Activated CD4-positive, alpha-beta memory T cell treated with anti-CD3 and anti-CD28 coated beads, Interleukin-2, amount 10 ng/mL, durations not matched to agents 7 days and 5 days (primary cell): Measurements from ENCODE around the gene USP47. TPM values are rescaled to one million over a fixed set of nuclear protein-coding genes. Genes with fewer than 3 reads are reported as not detected.

Experiments used
- CTCF ChIA-PET: fragments of 350-600 bp; sonication (Branson Sonifier 250); formaldehyde crosslinking; loops from one replicate; lab custom pipeline; 2021; ENCODE audit warnings: antibody characterized with exemption, inconsistent platforms; lab: Charles Lee
- POLR2A ChIA-PET: fragments of 350-600 bp; sonication (Branson Sonifier 250); formaldehyde crosslinking; loops from one replicate; lab custom pipeline; 2021; ENCODE audit warnings: antibody characterized with exemption; lab: Charles Lee
- DNase-seq: peaks from one replicate; pipeline ENCODE4 v3.0.0-alpha.2; 2020
- H3K27ac Mint-ChIP-seq: one replicate; pipeline ENCODE4 v1.8.0; 2021; ENCODE audit warnings: mild to moderate bottlenecking, mixed read lengths
- H3K27me3 Mint-ChIP-seq: one replicate; pipeline ENCODE4 v1.8.0; 2021; ENCODE audit warnings: mixed read lengths
- H3K36me3 Mint-ChIP-seq: one replicate; pipeline ENCODE4 v1.8.0; 2021; ENCODE audit warnings: low read depth, mixed read lengths
- H3K4me1 Mint-ChIP-seq: one replicate; pipeline ENCODE4 v1.8.0; 2021; ENCODE audit warnings: mixed read lengths
- H3K4me3 Mint-ChIP-seq: one replicate; pipeline ENCODE4 v1.8.0; 2021; ENCODE audit warnings: mild to moderate bottlenecking, mixed read lengths
- H3K9me3 Mint-ChIP-seq: one replicate; pipeline ENCODE4 v1.8.0; 2021; ENCODE audit warnings: mixed read lengths
- total RNA-seq, 2 experiments: library from RNA; stranded (reverse); gene quantifications; one replicate each; pipeline ENCODE4 v1.2.3, GENCODE V29; 2021

USP47 gene
- total RNA-seq, 2 experiments from 2014 or later: 38.9 to 41.7 TPM

DNA sequence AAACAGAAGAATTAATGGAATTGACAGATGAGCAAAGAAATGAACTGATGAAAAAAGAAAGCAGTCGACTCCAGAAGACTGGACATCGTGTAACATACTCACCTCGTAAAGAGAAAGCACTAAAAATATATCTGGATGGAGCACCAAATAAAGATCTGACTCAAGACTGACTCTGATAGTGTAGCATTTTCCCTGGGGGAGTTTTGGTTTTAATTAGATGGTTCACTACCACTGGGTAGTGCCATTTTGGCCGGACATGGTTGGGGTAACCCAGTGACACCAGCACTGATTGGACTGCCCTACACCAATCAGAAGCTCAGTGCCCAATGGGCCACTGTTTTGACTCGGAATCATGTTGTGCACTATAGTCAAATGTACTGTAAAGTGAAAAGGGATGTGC lies 114.2 kb downstream of the USP47 start:
- CTCF ChIA-PET: interaction anchor here (1.0 kb wide), 1 partner anchor 25 kb away, joined by 3 read pairs; no protein-coding TSS in a partner anchor
- Mint-ChIP-seq H3K4me3 (no peak overlapping the region), H3K27me3 (no peaks in the 10 kb centered on the region), H3K9me3 (no peaks in the 10 kb centered on the region), H3K4me1 (peaks cover 26% of the 10 kb centered on the region), H3K36me3 (peaks cover 51% of the 10 kb centered on the region), H3K27ac (no peak overlapping the region)
- DNase-seq: no peak
- POLR2A ChIA-PET: no interaction called here

DNA sequence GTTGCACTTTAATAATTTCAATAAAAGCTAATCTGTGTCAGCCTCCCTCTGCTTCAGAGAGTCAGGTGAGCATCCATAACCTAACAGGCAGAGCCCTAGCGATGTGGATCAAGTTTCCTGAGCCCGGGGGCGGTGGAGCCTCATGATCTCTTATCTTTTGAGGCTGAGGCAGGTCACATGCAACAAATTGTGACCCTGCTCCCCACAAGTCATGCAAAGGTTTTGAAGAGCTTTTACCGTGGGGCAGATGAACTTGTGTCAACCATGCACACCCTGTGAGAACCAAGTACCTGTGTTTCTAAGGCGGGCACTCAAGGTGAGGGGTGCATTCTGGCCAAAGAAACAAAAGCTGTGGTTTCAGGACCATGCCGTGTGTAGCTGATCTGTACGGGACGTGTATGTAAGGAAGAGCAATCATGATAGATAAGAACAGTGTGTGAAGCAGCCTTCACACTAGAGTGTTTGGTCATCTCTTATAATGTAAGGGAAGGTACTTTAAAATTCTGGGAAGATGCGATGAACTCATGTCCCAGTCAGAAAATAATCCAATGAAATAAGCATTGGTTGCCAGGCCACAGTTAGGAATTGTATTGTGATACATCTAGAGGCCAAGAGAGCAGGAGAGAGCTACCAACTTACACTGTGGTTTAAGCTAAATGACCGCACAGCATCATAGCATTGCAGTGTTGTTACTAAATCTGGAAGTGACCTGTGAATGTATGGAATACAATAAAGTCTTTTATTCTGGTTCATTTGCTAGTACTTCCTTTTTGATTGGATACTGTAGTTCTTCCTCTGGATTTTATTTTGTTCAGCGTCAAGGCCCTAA lies 116.8 kb downstream of the USP47 start:
- Mint-ChIP-seq H3K4me3 (no peak overlapping the region), H3K27me3 (no peaks in the 10 kb centered on the region), H3K4me1 (peaks cover 41% of the 10 kb centered on the region), H3K9me3 (no peaks in the 10 kb centered on the region), H3K36me3 (peaks cover 34% of the 10 kb centered on the region), H3K27ac (peak overlapping the region; percentile 4)
- DNase-seq: no peak
- CTCF ChIA-PET: interaction anchor here (1.2 to 2.2 kb wide), 3 partner anchors 8 to 118 kb away, joined by 5 to 11 read pairs (median 5); partner anchors contain the start of gene USP47
- POLR2A ChIA-PET: no interaction called here

DNA sequence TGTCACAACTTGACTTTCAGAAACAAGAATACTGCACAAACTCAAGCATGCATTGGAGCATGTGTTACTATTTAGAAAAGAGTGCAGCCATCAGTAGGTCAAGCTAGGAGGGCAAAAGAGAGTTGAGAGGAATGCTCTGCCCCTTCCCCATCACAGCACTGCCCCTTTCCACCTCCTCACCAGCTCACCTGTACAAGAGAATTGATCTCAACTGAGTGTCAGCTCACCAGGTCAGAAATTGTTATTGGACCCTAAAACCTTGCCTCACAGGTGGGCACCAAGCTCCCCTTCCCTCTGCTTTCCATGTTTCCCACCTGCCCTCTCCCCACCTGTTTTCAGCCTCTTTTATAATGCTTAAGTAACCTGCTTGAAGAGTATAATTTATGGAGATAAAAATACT lies 117.8 kb downstream of the USP47 start:
- ChIA-PET CTCF (interaction anchor here (0.9 to 1.5 kb wide), 3 partner anchors 16 to 119 kb away, joined by 3 to 5 read pairs (median 4); partner anchors contain the start of gene USP47), POLR2A (interaction anchor here (0.7 to 1.5 kb wide), 3 partner anchors 12 to 116 kb away, joined by 3 to 9 read pairs (median 3); no protein-coding TSS in a partner anchor)
- DNase-seq: no peak
- Mint-ChIP-seq H3K4me1 (peaks cover 41% of the 10 kb centered on the region), H3K9me3 (no peaks in the 10 kb centered on the region), H3K4me3 (no peak overlapping the region), H3K36me3 (peaks cover 32% of the 10 kb centered on the region), H3K27me3 (peaks cover 5% of the 10 kb centered on the region), H3K27ac (peak overlapping the region; percentile 40)

DNA sequence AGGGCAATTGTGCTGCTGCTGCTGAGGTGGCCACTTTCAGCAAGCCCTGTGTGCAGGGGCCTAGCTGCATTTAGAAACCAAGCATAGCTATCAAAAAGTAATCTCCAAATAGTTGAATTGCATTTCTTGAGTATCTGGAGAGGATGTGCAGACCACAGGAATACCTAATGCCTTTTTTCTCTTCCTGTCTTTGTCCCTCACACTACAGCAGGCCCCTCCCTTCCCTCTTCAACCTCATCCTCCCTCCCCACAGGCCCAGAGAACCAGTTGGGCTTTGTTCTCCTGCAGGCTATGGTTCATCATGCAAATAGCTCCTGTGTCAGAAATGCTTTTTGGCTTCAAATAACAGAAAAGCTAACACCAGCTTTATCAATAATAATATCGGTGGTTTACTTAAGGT lies 118.9 kb downstream of the USP47 start:
- POLR2A ChIA-PET: interaction anchor here (1.0 to 1.5 kb wide), 2 partner anchors 16 to 117 kb away, joined by 3 to 9 read pairs; no protein-coding TSS in a partner anchor
- peaks cover 8% of the 10 kb centered on the region for H3K27me3 Mint-ChIP-seq

DNA sequence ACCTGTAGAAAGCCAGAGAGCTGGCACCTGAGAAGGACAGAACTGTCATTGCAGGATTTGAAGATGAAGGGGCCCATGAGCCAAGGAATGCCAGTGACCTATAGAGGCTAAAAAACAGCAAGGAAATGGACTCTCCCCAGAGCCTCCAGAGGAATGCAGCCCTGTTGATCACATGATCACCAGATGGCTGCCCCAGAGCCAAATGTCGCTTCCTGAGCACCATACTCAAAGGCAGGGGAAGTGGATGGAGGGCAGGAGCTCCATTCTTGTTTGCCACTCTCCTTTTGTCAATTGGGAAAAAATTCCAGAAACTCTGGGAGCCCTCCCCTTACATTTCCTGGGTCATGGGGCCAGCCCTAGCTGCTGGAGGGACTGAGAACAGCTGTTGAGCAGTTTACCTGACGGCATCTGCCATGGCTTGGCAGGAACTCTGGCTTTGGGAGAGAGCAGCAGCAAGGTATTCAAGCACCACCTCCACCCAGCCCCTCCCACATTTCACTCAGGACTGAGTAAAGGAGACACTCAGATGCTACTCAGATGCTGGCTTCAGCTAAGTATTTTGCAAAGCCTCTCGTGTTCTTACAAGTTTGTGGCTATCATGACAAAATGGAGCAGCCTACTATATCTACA lies 119.7 kb downstream of the USP47 start:
- DNase-seq: no peak
- Mint-ChIP-seq H3K4me1 (peaks cover 41% of the 10 kb centered on the region), H3K27ac (peak overlapping the region; percentile 72), H3K4me3 (no peak overlapping the region), H3K36me3 (peaks cover 20% of the 10 kb centered on the region), H3K27me3 (peaks cover 8% of the 10 kb centered on the region), H3K9me3 (no peaks in the 10 kb centered on the region)
- ChIA-PET POLR2A (interaction anchor here (1.1 kb wide), 1 partner anchor 120 kb away, joined by 3 read pairs; the partner anchor contains the start of gene USP47), CTCF (interaction anchor here (0.7 to 1.7 kb wide), 6 partner anchors 9 to 321 kb away, joined by 3 to 6 read pairs (median 4); no protein-coding TSS in a partner anchor)

More for the DNA sequence above, 118.9 kb downstream of the USP47 start:
- H3K4me3 Mint-ChIP-seq: no peak overlapping the region
- H3K36me3 Mint-ChIP-seq: peaks cover 28% of the 10 kb centered on the region
- CTCF ChIA-PET: interaction anchor here (1.2 to 1.7 kb wide), 4 partner anchors 10 to 162 kb away, joined by 3 to 6 read pairs (median 4); no protein-coding TSS in a partner anchor
- peak overlapping the region; percentile 72 for H3K27ac Mint-ChIP-seq
- peak; percentile 56 for DNase-seq
- H3K9me3 Mint-ChIP-seq: no peaks in the 10 kb centered on the region
- peaks cover 41% of the 10 kb centered on the region for H3K4me1 Mint-ChIP-seq

DNA sequence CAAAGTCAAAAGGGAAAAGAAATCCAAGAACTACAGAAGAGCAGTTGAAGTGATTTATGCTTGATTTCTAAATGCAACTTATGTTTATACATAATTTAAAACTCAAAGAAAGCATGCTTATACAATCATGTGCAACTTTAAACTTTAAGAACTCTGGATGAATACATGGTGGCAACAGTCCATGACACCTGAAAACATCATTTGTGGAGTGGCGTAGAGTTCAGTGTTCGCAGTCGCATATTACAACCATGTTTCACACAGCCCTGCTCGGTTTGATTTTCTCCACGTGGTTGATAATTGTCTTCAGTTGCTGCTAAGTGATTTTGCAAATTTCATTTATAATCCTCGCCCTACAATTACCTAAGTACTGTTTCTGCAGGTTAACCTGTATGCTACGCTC lies 121.3 kb downstream of the USP47 start:
- Mint-ChIP-seq H3K36me3 (peaks cover 14% of the 10 kb centered on the region), H3K4me3 (no peak overlapping the region), H3K4me1 (peaks cover 41% of the 10 kb centered on the region), H3K9me3 (no peaks in the 10 kb centered on the region), H3K27ac (no peak overlapping the region), H3K27me3 (peaks cover 8% of the 10 kb centered on the region)
- DNase-seq: no peak
- ChIA-PET POLR2A (no interaction called here), CTCF (interaction anchor here (1.0 kb wide), 1 partner anchor 9 kb away, joined by 3 read pairs; no protein-coding TSS in a partner anchor)

DNA sequence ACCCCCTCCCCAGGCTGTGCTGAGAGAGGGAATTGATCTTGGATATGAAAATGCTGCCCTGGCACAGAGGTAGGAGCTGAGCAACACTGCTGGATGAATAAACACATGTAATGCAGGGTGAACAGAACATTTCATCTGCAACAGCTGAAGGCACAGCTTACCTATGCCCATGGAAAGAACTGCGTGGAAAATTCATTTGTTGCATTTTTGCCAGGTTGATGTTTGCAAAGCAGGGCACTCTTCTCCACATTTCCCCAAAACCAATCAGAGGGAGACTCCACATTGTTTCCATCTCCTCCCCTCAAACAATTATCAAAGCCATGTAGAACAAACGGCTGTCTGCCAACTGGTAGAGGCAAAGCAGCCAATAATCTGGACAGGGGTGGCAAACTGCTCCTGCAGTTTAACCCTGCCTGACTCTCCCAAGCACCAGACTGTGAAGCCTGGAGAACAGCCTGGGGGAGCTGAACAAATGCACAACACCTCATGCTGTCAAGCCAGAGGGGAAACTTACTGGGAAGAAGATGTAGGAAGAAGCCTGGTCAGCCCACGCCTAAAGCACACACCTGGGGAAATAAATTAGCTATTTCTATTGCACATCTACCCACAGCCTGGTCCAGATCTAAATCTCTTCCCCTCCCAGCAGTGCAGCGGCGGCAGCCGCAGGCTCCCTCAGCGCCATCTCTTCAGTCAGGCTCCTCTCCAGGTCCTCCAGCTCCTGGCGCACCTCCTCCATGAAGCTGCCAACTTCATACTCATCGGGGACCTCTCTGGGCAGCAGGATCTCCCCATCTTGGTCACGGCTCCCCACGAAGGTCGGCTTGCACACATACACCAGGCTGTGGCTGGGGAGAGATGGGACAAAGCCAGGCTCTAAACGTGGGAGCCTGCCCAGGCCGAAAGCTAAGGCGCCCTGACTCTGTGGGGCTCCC lies 122.3 kb downstream of the USP47 start:
- Mint-ChIP-seq H3K9me3 (no peaks in the 10 kb centered on the region), H3K36me3 (peaks cover 8% of the 10 kb centered on the region), H3K27ac (no peak overlapping the region), H3K4me3 (no peak overlapping the region), H3K27me3 (peaks cover 8% of the 10 kb centered on the region), H3K4me1 (peaks cover 34% of the 10 kb centered on the region)
- CTCF ChIA-PET: interaction anchor here (1.0 to 1.7 kb wide), 2 partner anchors 8 to 9 kb away, joined by 3 to 6 read pairs; no protein-coding TSS in a partner anchor
- DNase-seq: no peak
- POLR2A ChIA-PET: interaction anchor here (1.0 kb wide), 1 partner anchor 8 kb away, joined by 3 read pairs; no protein-coding TSS in a partner anchor

DNA sequence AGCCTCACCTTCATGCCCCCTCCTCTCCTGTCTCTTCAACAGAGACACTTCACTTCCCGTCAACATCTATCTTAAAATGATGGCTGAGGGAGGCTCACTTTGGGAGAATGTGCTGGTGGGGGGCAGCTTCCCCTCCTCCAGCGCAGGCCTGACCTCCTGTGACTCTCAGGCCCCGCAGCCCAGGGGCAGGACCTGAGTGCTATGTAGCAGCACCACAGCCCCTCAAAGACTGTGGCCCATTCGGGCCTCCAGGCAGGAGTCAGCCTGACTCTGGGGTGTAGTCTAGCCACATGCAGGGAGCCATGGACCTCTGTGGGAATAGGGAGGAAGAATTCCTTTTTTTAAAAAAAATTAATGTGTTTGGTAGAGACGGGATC lies 123.0 kb downstream of the USP47 start:
- H3K27me3 Mint-ChIP-seq: peaks cover 8% of the 10 kb centered on the region
- H3K4me1 Mint-ChIP-seq: peaks cover 28% of the 10 kb centered on the region
- H3K36me3 Mint-ChIP-seq: peaks cover 8% of the 10 kb centered on the region
- CTCF ChIA-PET: interaction anchor here (1.0 to 1.7 kb wide), 3 partner anchors 10 to 166 kb away, joined by 3 to 6 read pairs (median 3); no protein-coding TSS in a partner anchor
- no peak overlapping the region for H3K4me3 Mint-ChIP-seq
- no peaks in the 10 kb centered on the region for H3K9me3 Mint-ChIP-seq
- H3K27ac Mint-ChIP-seq: no peak overlapping the region
- POLR2A ChIA-PET: no interaction called here
- no peak for DNase-seq

DNA sequence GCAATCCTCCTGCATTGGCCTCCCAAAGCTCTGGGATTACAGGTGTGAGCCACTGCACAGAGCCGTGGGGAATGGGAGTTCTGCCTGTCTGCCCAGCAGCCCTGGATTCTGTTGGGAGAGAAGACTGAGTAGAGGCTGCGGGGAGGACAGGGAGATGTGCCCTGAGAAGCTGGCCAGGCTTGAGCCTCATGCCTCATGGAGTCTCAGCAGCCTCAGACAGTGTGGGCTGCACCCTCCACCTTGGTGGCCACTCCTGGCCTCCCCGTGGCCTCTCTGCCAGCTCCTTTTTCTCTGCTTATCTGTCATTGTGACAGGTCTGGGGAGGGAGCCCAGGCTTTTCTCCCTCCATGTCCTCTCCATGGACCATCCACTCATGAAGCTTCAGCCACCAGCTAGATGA lies 123.4 kb downstream of the USP47 start:
- Mint-ChIP-seq H3K4me1 (peaks cover 23% of the 10 kb centered on the region), H3K27me3 (peaks cover 8% of the 10 kb centered on the region), H3K27ac (no peak overlapping the region), H3K36me3 (peaks cover 6% of the 10 kb centered on the region), H3K4me3 (no peak overlapping the region), H3K9me3 (no peaks in the 10 kb centered on the region)
- DNase-seq: no peak
- POLR2A ChIA-PET: no interaction called here
- CTCF ChIA-PET: interaction anchor here (1.0 to 1.7 kb wide), 3 partner anchors 10 to 167 kb away, joined by 3 to 6 read pairs (median 3); no protein-coding TSS in a partner anchor

DNA sequence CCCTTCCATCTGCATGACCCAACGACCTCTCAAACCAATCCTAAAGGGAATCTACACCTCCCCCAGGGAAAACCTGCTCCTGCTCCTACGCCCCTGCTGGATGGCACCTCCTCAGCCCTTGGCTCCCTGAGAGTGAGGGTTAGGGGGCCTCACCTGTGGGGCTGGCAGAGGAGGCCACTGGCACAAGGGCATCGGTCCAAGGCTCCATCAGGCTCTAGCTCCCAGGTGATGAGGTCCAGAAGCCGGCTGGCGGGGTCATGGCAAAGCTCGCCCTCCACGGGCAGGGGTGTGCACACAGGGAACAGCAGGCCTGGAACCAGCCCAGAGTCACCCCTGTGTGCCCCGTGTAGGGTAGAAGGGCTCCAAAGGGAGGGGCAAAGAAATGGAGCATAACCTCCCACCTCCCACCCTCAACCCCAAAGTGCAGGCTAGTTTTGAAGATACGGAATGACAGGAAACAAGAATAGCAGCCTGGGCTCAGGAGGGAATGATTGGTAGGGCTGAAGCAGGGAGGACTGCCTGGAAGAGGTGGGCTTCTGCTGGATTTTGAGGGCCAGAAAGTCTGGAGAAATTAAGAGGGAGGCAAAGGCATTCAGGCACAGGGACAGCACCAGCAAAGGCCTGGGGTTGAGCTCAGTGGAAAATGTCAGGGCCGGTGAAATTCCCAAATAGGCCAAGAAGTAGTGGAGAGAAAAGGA lies 124.0 kb downstream of the USP47 start:
- ChIA-PET POLR2A (no interaction called here), CTCF (interaction anchor here (0.6 to 1.7 kb wide), 7 partner anchors 11 to 167 kb away, joined by 3 to 7 read pairs (median 3); partner anchors contain the start of gene DKK3)
- no peaks in the 10 kb centered on the region for H3K9me3 Mint-ChIP-seq
- peaks cover 4% of the 10 kb centered on the region for H3K36me3 Mint-ChIP-seq
- H3K4me3 Mint-ChIP-seq: no peak overlapping the region
- peak overlapping the region; percentile 3 for H3K27ac Mint-ChIP-seq
- H3K4me1 Mint-ChIP-seq: peaks cover 17% of the 10 kb centered on the region
- no peak for DNase-seq
- peaks cover 11% of the 10 kb centered on the region for H3K27me3 Mint-ChIP-seq

DNA sequence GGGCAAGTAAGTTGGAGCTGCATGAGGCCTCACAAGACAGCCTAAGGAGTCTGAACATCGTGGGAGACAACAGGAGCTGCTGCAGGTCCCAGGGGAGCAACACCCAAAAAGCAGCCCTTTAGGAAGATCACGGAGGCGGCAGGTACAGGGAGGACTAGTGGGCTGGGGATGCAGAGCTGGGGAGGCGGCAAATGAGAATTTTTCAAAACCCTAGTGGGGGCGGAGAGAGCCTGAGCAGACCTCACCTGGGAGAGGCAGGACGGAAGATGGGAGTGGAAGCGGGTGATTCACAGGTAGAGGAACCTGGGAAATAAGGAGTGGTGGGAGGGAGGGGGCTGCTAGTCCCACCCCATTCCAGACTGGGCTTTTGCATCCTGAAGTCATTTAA lies 124.6 kb downstream of the USP47 start:
- ChIA-PET POLR2A (no interaction called here), CTCF (interaction anchor here (0.6 to 1.6 kb wide), 12 partner anchors 8 to 106 kb away, joined by 3 to 13 read pairs (median 4); partner anchors contain the start of gene DKK3)
- DNase-seq: no peak
- H3K36me3 Mint-ChIP-seq: peaks cover 4% of the 10 kb centered on the region
- H3K9me3 Mint-ChIP-seq: no peaks in the 10 kb centered on the region
- H3K4me3 Mint-ChIP-seq: no peak overlapping the region
- peaks cover 12% of the 10 kb centered on the region for H3K4me1 Mint-ChIP-seq
- peaks cover 11% of the 10 kb centered on the region for H3K27me3 Mint-ChIP-seq
- no peak overlapping the region for H3K27ac Mint-ChIP-seq
